Neural progenitor cell (in vitro differentiated cells): ENCODE measurements around the gene NOB1.

Experiments
- EZH2 ChIP-seq: fragments of 200-600 bp; sonication (generic); IDR thresholded peaks from 2 replicates; pipeline ENCODE4 v1.6.1; 2017; ENCODE audit warnings: antibody characterized with exemption, mild to moderate bottlenecking, moderate library complexity
- TF ChIP-seq, protein P1 (sequence below): fragments of 200-600 bp; sonication (generic); IDR thresholded peaks from 2 replicates; pipeline ENCODE4 v1.5.1; 2017; ENCODE audit warnings: antibody characterized with exemption, mild to moderate bottlenecking

DNA sequence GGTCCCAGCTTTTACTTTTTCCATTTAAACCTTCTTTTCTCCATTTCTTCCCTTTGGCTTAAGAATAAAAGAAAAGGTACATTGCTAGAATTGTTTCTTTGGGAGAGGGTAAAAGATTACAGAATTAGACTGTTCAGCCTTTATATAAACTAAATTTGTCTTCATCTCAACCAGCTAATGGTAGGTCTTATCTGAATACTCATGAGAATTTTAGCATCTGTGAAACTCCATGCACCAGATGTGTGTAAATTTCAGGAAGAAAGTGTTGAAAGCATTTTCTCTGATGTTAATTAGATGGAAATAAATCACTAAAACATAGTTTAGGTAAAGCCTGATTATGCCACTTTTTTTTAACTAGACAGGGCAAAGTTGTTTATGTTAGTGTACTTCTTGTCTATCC is 53.3 kb downstream of the NOB1 start:
- TF ChIP-seq, protein P1, sequence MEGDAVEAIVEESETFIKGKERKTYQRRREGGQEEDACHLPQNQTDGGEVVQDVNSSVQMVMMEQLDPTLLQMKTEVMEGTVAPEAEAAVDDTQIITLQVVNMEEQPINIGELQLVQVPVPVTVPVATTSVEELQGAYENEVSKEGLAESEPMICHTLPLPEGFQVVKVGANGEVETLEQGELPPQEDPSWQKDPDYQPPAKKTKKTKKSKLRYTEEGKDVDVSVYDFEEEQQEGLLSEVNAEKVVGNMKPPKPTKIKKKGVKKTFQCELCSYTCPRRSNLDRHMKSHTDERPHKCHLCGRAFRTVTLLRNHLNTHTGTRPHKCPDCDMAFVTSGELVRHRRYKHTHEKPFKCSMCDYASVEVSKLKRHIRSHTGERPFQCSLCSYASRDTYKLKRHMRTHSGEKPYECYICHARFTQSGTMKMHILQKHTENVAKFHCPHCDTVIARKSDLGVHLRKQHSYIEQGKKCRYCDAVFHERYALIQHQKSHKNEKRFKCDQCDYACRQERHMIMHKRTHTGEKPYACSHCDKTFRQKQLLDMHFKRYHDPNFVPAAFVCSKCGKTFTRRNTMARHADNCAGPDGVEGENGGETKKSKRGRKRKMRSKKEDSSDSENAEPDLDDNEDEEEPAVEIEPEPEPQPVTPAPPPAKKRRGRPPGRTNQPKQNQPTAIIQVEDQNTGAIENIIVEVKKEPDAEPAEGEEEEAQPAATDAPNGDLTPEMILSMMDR = no peak
- no peak for TF ChIP-seq EZH2
